Measurements from ENCODE around the gene ENOX1. TPM values are rescaled to one million over a fixed set of nuclear protein-coding genes. Genes with fewer than 3 reads are reported as not detected.

The ENOX1 gene
- total RNA-seq, 3 donors from 2014 or later (not counting 1 experiment from before 2014, with no cell fraction given), result not detected

DNA sequence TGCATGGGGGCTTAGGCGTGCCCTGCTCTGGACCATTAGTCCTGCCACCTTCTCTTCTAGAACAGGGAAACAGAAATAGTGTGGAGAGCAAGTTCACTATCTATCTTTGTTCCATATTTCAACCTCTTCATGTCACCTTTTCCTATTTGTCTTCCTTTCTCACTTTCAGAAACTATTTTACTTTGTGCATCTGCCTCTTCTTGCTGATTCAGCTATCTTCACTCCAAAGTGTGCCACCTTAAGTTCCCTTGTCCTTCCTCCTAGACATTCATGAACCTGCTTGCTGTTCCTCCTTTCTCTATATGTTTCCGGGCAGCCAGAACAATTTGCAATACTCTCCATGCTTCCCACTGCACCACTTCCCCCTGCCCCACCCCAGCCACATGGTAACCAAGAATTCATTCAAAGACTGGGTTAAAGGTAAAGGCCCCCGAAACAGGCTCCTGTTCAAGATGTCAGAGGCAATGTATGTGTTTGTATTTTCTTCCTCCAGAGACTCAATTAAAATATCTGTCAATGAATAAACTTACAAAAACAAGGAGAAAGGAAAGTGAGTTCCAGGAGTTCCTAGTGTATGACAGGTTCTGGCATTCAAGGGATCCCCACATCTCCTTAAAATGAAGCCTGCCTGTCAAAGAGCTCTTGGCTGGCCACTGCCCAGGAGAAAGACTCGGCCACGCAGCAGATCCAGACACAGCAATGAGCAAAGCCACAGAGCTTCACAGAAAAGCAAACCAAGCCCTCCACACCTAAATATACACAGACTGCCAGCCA, 495.3 kb downstream of the ENOX1 start:
- Histone ChIP-seq H3K9me3 (ENCODE audit: control insufficient read depth, insufficient read depth, low read length) (peaks cover 6% of the 10 kb centered on the region), H3K4me3 (ENCODE audit: low read length) (no peak overlapping the region), H3K4me1 (ENCODE audit: control insufficient read depth, insufficient read depth, low read length) (no peaks in the 10 kb centered on the region), H3K27ac (ENCODE audit: low read length) (no peak overlapping the region), H3K36me3 (ENCODE audit: control insufficient read depth, insufficient read depth, low read length) (no peaks in the 10 kb centered on the region), H3K27me3 (ENCODE audit: control insufficient read depth, insufficient read depth, low read length) (no peaks in the 10 kb centered on the region)
- intact Hi-C loops (cut with micrococcal nuclease), result no loop called here
- TF ChIP-seq CTCF (IDR thresholded peaks at IDR 0.05), result no peak
- ATAC-seq (no peak), DNase-seq (no peak)
- no peaks in the 10 kb centered on the region for H3K9me3 Mint-ChIP-seq
- H3K27me3 Mint-ChIP-seq (ENCODE audit: low read depth in 2 of 2), result peaks cover 0 to 2% of the 10 kb centered on the region in 2 donors
- H3K4me3 Mint-ChIP-seq, result no peak overlapping the region
- H3K27ac Mint-ChIP-seq, result no peak overlapping the region
- no peaks in the 10 kb centered on the region for H3K4me1 Mint-ChIP-seq
- 86% methylated on average over 4 of the region's 5 CpGs for WGBS (ENCODE audit: insufficient coverage)
- no peaks in the 10 kb centered on the region for H3K36me3 Mint-ChIP-seq

DNA sequence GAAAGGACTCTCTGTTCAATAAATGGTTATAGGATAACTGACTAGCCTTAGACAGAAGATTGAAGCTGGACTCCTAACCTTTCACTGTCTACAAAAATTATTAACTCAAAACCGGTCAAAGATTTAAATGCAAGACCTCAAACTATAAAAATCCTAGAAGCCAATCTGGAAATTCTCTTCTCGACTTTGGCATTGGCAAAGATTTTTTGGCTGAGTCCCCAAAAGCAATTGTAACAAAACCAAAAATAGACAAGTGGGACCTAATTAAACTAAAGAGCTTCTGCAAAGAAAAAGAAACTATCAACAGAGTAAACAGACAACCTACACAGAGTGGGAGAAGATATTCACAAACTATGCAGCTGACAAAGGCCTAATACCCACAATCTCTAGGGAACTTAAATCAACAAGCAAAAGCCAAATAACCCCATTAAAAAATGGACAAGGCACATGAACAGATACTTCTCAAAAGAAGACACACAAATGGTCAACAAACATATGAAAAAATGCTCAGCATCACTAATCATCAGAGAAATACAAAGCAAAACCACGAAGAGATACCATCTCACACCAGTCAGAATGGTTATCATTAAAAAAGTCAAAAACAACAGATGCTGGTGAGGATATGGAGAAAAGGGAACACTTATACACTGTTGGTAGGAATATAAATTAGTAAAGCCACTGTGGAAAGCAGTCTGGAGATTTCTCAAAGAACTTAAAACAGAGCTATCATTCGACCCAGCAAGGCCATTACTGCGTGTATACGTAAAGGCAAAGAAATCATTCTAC, 497.1 kb downstream of the ENOX1 start:
- Histone ChIP-seq H3K4me1 (ENCODE audit: control insufficient read depth, insufficient read depth, low read length) (no peaks in the 10 kb centered on the region), H3K4me3 (ENCODE audit: low read length) (no peak overlapping the region), H3K27ac (ENCODE audit: low read length) (no peak overlapping the region), H3K9me3 (ENCODE audit: control insufficient read depth, insufficient read depth, low read length) (peaks cover 6% of the 10 kb centered on the region), H3K36me3 (ENCODE audit: control insufficient read depth, insufficient read depth, low read length) (no peaks in the 10 kb centered on the region), H3K27me3 (ENCODE audit: control insufficient read depth, insufficient read depth, low read length) (no peaks in the 10 kb centered on the region)
- no peak for TF ChIP-seq CTCF (IDR thresholded peaks at IDR 0.05)
- peaks cover 2 to 7% of the 10 kb centered on the region in 2 donors for H3K27me3 Mint-ChIP-seq (ENCODE audit: low read depth in 2 of 2)
- WGBS (ENCODE audit: insufficient coverage), result 81% methylated on average over 5 of the region's 6 CpGs
- H3K27ac Mint-ChIP-seq, result no peak overlapping the region
- intact Hi-C loops (cut with micrococcal nuclease), result no loop called here
- no peaks in the 10 kb centered on the region for H3K36me3 Mint-ChIP-seq
- no peaks in the 10 kb centered on the region for H3K4me1 Mint-ChIP-seq
- DNase-seq, result no peak
- H3K4me3 Mint-ChIP-seq, result no peak overlapping the region
- ATAC-seq, result no peak
- H3K9me3 Mint-ChIP-seq, result no peaks in the 10 kb centered on the region

DNA sequence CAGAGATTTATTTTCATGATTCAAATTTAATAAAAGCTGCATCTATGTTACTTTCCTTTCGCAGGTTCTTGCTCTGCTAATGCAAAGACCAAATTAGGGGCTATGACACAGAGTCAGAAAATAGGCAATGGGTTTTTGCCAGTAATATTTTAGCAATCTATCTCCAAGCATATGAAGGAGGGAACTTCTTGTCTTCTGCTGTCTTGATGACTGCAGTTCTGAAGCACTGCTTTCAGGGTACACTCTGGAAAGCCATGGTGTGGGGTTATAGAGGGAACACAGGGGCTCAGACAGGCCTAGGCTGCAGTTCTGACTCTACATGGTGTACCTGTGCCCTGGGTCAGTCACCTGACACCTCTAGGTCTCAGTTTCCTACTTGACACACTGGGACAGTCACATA, 500.0 kb downstream of the ENOX1 start:
- DNase-seq (no peak), ATAC-seq (no peak)
- Histone ChIP-seq H3K27ac (ENCODE audit: low read length) (no peak overlapping the region), H3K36me3 (ENCODE audit: control insufficient read depth, insufficient read depth, low read length) (no peaks in the 10 kb centered on the region), H3K27me3 (ENCODE audit: control insufficient read depth, insufficient read depth, low read length) (no peaks in the 10 kb centered on the region), H3K9me3 (ENCODE audit: control insufficient read depth, insufficient read depth, low read length) (no peaks in the 10 kb centered on the region), H3K4me1 (ENCODE audit: control insufficient read depth, insufficient read depth, low read length) (no peaks in the 10 kb centered on the region), H3K4me3 (ENCODE audit: low read length) (no peak overlapping the region)
- no peaks in the 10 kb centered on the region for H3K4me1 Mint-ChIP-seq
- no peaks in the 10 kb centered on the region for H3K36me3 Mint-ChIP-seq
- H3K27ac Mint-ChIP-seq, result no peak overlapping the region
- peaks cover 2 to 7% of the 10 kb centered on the region in 2 donors for H3K27me3 Mint-ChIP-seq (ENCODE audit: low read depth in 2 of 2)
- intact Hi-C loops (cut with micrococcal nuclease), result no loop called here
- no peak for TF ChIP-seq CTCF (IDR thresholded peaks at IDR 0.05)
- no peak overlapping the region for H3K4me3 Mint-ChIP-seq
- H3K9me3 Mint-ChIP-seq, result no peaks in the 10 kb centered on the region
- 78% methylated on average over 1 of the region's 1 CpG for WGBS (ENCODE audit: insufficient coverage)
